Astrocyte of the cerebellum (primary cell): ENCODE measurements around the gene CSNK2A1.

ENCODE experiments used
- DNase-seq: peaks from one replicate; pipeline ENCODE4 v3.0.0-alpha.2; 2011; ENCODE audit warnings: low read depth
- H3K4me3 ChIP-seq: 2 replicates; pipeline ENCODE4 v1.5.1; 2011; ENCODE audit warnings: mild to moderate bottlenecking, low read depth, low read length, moderate library complexity
- in situ Hi-C: cut with HindIII; loops from 2 replicates; pipeline ENCODE4 v1.10.0; 2017; ENCODE audit warnings: low sequenced_read_pairs
- TF ChIP-seq, protein P1 (sequence below): IDR thresholded peaks from 2 replicates; pipeline ENCODE4 v1.5.1; 2012; ENCODE audit warnings: low read length, low read depth, moderate library complexity, mild to moderate bottlenecking; ENCODE audit errors: missing control alignments

Gene CSNK2A1

DNA sequence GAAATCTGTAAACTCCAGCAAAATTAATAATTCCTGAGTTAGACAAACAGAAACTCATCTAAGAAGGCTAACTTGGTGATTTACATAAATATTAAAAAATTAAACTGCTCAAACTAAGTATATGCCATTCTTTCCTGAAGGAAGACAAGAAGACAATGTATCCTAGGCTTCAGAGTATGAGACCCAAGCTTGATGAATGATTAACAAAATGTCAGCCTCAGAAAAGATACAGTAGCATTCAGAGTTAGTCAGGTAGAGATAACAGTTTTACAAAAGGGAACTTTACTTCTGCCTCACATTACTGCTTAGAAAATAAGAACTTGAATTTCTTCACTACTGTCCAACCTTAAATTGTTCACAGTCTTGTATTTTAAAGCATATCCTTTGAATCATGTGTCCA lies 12.0 kb downstream of the CSNK2A1 start:
- in situ Hi-C loops, result no loop called here
- no peak for DNase-seq
- TF ChIP-seq, protein P1, sequence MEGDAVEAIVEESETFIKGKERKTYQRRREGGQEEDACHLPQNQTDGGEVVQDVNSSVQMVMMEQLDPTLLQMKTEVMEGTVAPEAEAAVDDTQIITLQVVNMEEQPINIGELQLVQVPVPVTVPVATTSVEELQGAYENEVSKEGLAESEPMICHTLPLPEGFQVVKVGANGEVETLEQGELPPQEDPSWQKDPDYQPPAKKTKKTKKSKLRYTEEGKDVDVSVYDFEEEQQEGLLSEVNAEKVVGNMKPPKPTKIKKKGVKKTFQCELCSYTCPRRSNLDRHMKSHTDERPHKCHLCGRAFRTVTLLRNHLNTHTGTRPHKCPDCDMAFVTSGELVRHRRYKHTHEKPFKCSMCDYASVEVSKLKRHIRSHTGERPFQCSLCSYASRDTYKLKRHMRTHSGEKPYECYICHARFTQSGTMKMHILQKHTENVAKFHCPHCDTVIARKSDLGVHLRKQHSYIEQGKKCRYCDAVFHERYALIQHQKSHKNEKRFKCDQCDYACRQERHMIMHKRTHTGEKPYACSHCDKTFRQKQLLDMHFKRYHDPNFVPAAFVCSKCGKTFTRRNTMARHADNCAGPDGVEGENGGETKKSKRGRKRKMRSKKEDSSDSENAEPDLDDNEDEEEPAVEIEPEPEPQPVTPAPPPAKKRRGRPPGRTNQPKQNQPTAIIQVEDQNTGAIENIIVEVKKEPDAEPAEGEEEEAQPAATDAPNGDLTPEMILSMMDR, result no peak
- H3K4me3 ChIP-seq, result no peak overlapping the region

DNA sequence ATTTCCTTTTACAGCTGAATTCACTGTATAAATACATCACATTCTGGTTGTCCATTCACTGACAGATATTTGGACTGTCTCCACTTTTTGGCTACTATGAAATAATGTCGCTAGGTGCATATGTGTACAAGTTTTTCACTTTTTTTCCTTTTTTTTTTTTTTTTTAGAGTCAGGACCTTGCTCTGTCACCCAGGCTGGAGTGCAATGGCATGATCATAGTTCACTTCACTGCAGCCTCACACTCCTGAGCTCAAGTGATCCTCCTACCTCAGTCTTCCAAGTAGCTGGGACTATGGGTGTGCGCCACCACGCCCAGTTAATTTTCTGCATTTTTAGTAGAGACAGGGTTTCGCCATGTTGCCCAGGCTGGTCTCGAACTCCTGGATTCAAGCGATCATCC lies 13.3 kb downstream of the CSNK2A1 start:
- DNase-seq, result no peak
- in situ Hi-C loops, result no loop called here
- TF ChIP-seq, protein P1, result no peak
- no peak overlapping the region for H3K4me3 ChIP-seq

DNA sequence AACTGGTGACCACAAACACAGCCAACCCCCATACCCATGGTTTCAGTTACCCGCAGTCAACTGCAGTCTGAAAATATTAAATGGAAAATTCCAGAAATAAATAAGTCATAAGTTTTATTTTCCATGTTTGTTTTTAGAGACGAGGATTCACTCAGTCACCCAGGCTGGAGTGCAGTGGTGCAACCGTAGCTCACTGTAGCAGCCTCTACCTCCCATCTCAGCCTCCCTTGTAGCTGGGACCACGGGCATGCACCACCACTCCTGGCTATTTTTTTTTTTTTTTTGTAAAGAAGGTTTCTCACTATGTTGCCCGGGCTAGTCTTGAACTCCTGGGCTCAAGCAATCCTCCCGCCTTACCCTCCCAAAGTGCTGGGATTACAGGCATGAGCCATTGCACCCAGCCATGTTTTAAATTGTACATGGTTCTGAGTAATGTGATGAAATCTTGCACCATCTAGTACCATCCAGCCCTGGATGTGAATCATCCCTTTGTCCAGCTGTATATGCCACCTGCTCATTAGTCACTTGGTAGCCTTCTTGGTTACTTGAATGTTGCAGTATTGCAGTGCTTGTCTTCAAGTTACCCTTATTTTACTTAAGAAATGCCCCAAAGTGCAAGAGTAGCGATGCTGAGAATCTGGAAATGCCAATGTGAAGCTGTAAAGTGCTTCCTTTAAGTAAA lies 14.5 kb downstream of the CSNK2A1 start:
- in situ Hi-C loops, result no loop called here
- TF ChIP-seq, protein P1, result no peak
- H3K4me3 ChIP-seq, result no peak overlapping the region
- DNase-seq, result no peak

DNA sequence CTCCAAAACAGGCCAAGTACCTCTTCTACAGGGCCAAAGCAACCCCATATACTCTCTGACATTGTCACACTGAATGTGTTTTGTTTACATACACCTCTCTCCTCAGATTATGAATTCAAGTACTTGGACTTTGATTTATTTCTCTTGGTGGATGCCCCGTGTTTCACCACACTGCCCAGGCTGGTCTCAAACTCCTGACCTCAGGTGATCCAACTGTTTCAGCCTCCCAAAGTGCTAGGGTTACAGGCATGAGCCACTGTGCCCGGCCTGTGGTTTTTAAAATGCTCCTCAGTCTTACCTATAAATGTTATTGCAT lies 16.1 kb downstream of the CSNK2A1 start:
- in situ Hi-C loops, result no loop called here
- TF ChIP-seq, protein P1, result no peak
- no peak overlapping the region for H3K4me3 ChIP-seq
- no peak for DNase-seq

DNA sequence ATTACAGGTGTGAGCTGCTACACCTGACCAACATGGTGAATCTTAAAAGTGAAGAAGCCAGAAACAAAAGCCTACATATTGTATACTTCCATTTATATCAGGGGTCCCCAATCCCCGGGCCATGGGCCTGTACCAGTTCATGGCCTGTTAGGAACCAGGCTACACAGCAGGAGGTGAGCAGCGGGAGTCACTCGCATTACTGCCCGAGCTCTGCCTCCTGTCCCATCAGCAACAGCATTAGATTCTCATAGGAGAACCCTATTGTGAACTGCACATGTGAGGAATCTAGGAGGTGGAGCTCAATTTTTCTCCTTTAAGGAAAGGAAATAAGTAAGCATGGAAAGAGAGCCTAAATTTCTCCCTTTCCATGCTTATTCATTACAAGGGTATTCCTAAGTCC lies 21.7 kb downstream of the CSNK2A1 start:
- TF ChIP-seq, protein P1, result no peak
- H3K4me3 ChIP-seq, result no peak overlapping the region
- no peak for DNase-seq
- in situ Hi-C loops, result no loop called here

DNA sequence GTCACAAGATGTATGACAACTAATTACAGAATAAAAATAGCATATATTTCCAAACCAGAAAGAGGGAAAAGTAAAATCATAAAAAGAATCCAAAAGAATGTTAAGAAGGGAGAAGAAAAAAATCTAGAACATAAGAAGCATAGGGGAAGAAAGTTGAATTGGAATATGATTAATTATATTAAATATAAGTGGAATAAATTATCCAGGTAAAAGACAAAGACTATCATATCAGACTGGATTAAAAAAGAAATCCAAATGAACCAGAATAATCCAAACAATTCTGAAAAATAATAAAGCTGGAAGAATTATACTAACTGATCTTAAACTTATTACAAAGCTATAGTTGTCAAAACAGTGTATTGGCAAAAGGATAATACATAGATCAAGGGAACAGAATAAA lies 23.6 kb downstream of the CSNK2A1 start:
- no peak for DNase-seq
- TF ChIP-seq, protein P1, result no peak
- no peak overlapping the region for H3K4me3 ChIP-seq
- in situ Hi-C loops, result no loop called here
